Subcutaneous abdominal adipose tissue (tissue), 5 donors: Measurements from ENCODE around the gene CABP2.
"Not testable (repeated sequence)": the region's sequence is repeated elsewhere in the genome, so short reads cannot be mapped to it uniquely, and the experiment has no call there.

Source experiments
- H3K27ac ChIP-seq: one replicate; pipeline ENCODE4 v1.7.0; 2013; ENCODE audit warnings: low read depth, mild to moderate bottlenecking, inconsistent platforms, low read length, moderate library complexity
- H3K27me3 ChIP-seq, 5 donors: one replicate each; pipeline ENCODE4 v1.7.0; 2013; ENCODE audit warnings: low read length in 5 of 5, inconsistent platforms in 1 of 5; ENCODE audit not compliant: control insufficient read depth in 5 of 5, insufficient read depth in 4 of 5
- H3K36me3 ChIP-seq, 5 donors: one replicate each; pipeline ENCODE4 v1.7.0; 2013; ENCODE audit warnings: low read length in 5 of 5; ENCODE audit not compliant: control insufficient read depth in 5 of 5, insufficient read depth in 5 of 5
- H3K4me1 ChIP-seq, 5 donors: one replicate each; pipeline ENCODE4 v1.7.0; 2013; ENCODE audit warnings: low read length in 5 of 5, mild to moderate bottlenecking in 3 of 5, moderate library complexity in 1 of 5; ENCODE audit not compliant: control insufficient read depth in 5 of 5, insufficient read depth in 5 of 5
- H3K4me3 ChIP-seq, 5 donors: one replicate each; pipeline ENCODE4 v1.7.0; 2013; ENCODE audit warnings: low read length in 5 of 5, low read depth in 1 of 5
- H3K9ac ChIP-seq, 5 donors: one replicate each; pipeline ENCODE4 v1.7.0; 2013; ENCODE audit warnings: low read length in 5 of 5, mild to moderate bottlenecking in 4 of 5, moderate library complexity in 3 of 5
- H3K9me3 ChIP-seq, 5 donors: one replicate each; pipeline ENCODE4 v1.7.0; 2013; ENCODE audit warnings: low read length in 5 of 5; ENCODE audit not compliant: control insufficient read depth in 5 of 5
- donor health status: healthy.
- donor health status: healthy.
- donor health status: healthy.
- donor health status: healthy.
- donor health status: healthy.

CABP2 gene

GRCh38 chr11:67490727-67491065, 32.5 kb downstream of the CABP2 start:
- Histone ChIP-seq H3K4me3 (no peak overlapping the region), H3K9me3 (no peaks in the 10 kb centered on the region), H3K27ac (no peak overlapping the region), H3K4me1 (peaks cover 0 to 3% (median 0%) of the 10 kb centered on the region in 5 donors), H3K27me3 (no peaks in the 10 kb centered on the region), H3K36me3 (peaks cover 0 to 83% (median 58%) of the 10 kb centered on the region in 5 donors), H3K9ac (no peak overlapping the region)

- Histone ChIP-seq H3K4me3 (no peak overlapping the region), H3K9ac (no peak overlapping the region), H3K27me3 (no peaks in the 10 kb centered on the region), H3K9me3 (no peaks in the 10 kb centered on the region), H3K27ac (no peak overlapping the region), H3K36me3 (peaks cover 0 to 77% (median 53%) of the 10 kb centered on the region in 5 donors), H3K4me1 (peaks cover 0 to 4% (median 0%) of the 10 kb centered on the region in 5 donors)
Observed at GRCh38 chr11:67489885-67490726, 33.1 kb downstream of the CABP2 start.

GRCh38 chr11:67489203-67489884, 33.9 kb downstream of the CABP2 start:
- Histone ChIP-seq H3K9me3 (no peaks in the 10 kb centered on the region), H3K27ac (no peak overlapping the region), H3K4me3 (no peak overlapping the region), H3K9ac (no peak overlapping the region), H3K4me1 (peaks cover 0 to 12% (median 5%) of the 10 kb centered on the region in 5 donors), H3K27me3 (no peaks in the 10 kb centered on the region), H3K36me3 (peaks cover 0 to 73% (median 53%) of the 10 kb centered on the region in 5 donors)

GRCh38 chr11:67486481-67487195, 36.6 kb downstream of the CABP2 start:
- Histone ChIP-seq H3K4me1 (peaks cover 3 to 29% (median 25%) of the 10 kb centered on the region in 5 donors), H3K9ac (no peak overlapping the region), H3K9me3 (no peaks in the 10 kb centered on the region), H3K27me3 (no peaks in the 10 kb centered on the region), H3K4me3 (no peak overlapping the region), H3K36me3 (peaks cover 0 to 49% (median 34%) of the 10 kb centered on the region in 5 donors), H3K27ac (no peak overlapping the region)

GRCh38 chr11:67485873-67486361, 37.3 kb downstream of the CABP2 start:
- H3K9ac ChIP-seq, H3K9me3 ChIP-seq, H3K27me3 ChIP-seq, H3K4me3 ChIP-seq, H3K27ac ChIP-seq: not testable (repeated sequence)
- Histone ChIP-seq H3K36me3 (peaks cover 0 to 42% (median 27%) of the 10 kb centered on the region in 5 donors), H3K4me1 (peaks cover 3 to 29% (median 25%) of the 10 kb centered on the region in 5 donors)

- Histone ChIP-seq H3K4me1 (peaks cover 3 to 29% (median 25%) of the 10 kb centered on the region in 5 donors), H3K36me3 (peaks cover 0 to 32% (median 17%) of the 10 kb centered on the region in 5 donors), H3K4me3 (peak overlapping the region in 1 of 5 donors; percentile 5), H3K9me3 (no peaks in the 10 kb centered on the region), H3K27me3 (no peaks in the 10 kb centered on the region), H3K9ac (peak overlapping the region in 3 of 5 donors; percentile 31 to 49 (median 49)), H3K27ac (no peak overlapping the region)
Observed at GRCh38 chr11:67484847-67485311, 38.4 kb downstream of the CABP2 start.

GRCh38 chr11:67483831-67484665, 39.2 kb downstream of the CABP2 start:
- peak overlapping the region in 4 of 5 donors; percentile 57 to 87 (median 84) for H3K4me3 ChIP-seq
- H3K36me3 ChIP-seq: peaks cover 0 to 23% (median 9%) of the 10 kb centered on the region in 5 donors
- peak overlapping the region in 3 of 5 donors; percentile 31 to 53 (median 49) for H3K9ac ChIP-seq
- peaks cover 3 to 29% (median 25%) of the 10 kb centered on the region in 5 donors for H3K4me1 ChIP-seq
- H3K27ac ChIP-seq: no peak overlapping the region
- H3K9me3 ChIP-seq: no peaks in the 10 kb centered on the region
- no peaks in the 10 kb centered on the region for H3K27me3 ChIP-seq

- Histone ChIP-seq H3K27ac (peak within 1 kb of the TSS; percentile 82), H3K9me3 (no peaks in the 10 kb centered on the region), H3K4me3 (peak within 1 kb of the TSS; percentile 48 to 87 (median 83)), H3K36me3 (peaks cover 0 to 16% (median 9%) of the 10 kb centered on the region in 5 donors), H3K27me3 (no peaks in the 10 kb centered on the region), H3K4me1 (peaks cover 3 to 29% (median 25%) of the 10 kb centered on the region in 5 donors), H3K9ac (peak within 1 kb of the TSS in 4 of 5 donors; percentile 64 to 73 (median 69))
Observed at GRCh38 chr11:67482827-67483798, 40.1 kb downstream of the CABP2 start, which contains the start of gene AIP. AIP (plus strand) TSS chr11:67483026; CDS start chr11:67483159, 133 bp downstream.
